Activated CD8-positive, alpha-beta memory T cell treated with anti-CD3 and anti-CD28 coated beads, Interleukin-2, amount 50 U/mL, for 24 hours (primary cell): ENCODE data around the gene TBC1D8.
"Not testable (repeated sequence)": the region's sequence is repeated elsewhere in the genome, so short reads cannot be mapped to it uniquely, and the experiment has no call there.

ENCODE experiments used
- DNase-seq: peaks from one replicate; pipeline ENCODE4 v3.0.0-alpha.2; 2020; ENCODE audit errors: extremely low read depth

Gene TBC1D8

DNA sequence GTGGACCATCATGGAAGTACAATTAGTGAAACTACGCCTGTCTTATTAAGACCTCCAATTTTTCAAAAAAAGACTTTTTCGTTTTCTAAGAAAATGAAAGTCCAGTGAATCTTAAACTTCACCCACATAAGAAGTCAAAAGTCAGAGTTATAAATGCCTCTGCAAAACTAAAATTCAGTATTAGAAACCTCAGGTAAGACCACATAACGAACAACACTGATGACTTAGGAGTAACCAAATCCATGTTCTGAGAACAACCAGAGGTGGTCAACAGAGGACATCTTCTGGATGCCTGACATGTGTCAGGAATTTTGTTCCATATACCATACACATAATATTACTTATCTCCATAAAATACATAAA lies 86.7 kb downstream of the TBC1D8 start:
- no peak for DNase-seq

- DNase-seq: no peak
These were observed 87.1 kb downstream of the TBC1D8 start for GRCh38 chr2:101064125-101064502.

DNA sequence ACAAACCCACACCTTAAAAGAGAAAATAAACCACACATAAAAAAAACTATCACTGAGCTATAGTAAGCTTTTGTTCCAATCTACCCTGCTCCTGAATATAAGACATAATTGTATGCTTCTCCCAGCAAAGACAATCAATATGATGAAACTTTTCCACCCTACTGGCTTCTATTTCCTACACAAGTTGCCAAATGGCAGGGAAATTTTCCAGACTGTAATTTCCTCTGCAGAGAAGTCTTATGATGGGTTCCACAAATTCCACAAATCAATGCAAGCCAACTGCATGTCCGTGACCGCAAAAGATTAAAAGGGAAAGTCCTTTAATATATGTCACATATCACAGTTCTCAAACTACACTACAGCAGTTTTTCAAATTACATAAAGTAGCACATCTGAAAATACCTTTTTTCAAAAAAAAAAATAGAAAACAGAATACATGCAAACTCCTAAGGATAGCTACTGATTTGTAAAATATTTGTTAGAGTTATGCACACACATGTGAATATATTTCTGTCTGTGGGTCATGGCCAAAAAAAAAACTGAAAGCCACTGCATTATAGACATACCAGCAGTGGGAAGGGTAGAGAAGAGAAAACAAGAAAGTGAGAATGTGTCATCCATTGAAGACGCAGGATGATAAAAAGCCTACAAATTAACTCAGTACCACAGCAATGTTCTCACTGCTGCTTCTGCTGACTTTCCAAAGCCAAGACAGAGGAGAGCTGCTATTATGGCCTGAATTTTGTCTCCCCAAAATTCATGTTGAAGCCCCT lies 87.6 kb downstream of the TBC1D8 start:
- DNase-seq: no peak

DNA sequence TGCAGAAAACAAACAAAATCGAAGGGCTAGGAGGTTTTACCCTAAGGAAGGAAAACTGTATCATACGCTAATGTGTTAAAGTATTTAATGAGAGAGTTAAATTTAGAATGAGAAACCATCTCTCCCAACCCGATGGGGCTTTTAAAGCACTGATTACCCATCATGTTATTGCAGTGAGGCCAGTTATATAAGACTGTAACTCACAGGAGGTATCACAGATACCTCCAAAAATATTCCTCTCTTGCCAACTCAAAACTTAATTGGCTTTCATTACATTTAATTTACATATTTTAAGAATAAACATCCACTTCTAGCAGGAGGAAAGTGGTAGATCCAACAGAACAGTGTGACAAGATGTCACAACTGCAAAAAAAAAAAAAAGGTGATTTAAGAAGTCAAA lies 92.8 kb downstream of the TBC1D8 start:
- DNase-seq: no peak

- no peak for DNase-seq
These were observed 93.9 kb downstream of the TBC1D8 start for GRCh38 chr2:101057051-101057933.

GRCh38 chr2:101053117-101053516 lies 98.1 kb downstream of the TBC1D8 start:
- DNase-seq: no peak

DNA sequence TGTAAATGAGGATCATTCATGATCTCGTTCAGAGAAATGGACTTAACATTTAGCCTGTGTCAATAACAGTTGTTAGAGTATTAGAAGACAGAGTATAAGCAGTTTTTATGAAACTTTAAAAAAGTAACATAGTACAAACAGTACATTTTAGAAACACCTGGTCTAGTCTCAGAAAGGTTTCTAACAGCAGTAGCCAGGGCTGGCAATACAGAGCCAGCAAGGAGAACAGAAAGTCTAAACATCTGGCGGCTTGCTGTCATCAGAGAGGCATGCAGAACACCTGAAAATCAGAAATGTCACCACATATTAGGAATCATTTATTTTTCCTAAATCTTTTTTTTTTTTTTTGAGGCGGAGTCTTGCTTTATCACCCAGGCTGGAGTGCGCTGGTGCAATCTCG lies 99.0 kb downstream of the TBC1D8 start:
- DNase-seq: no peak

GRCh38 chr2:101050886-101051285 lies 100.3 kb downstream of the TBC1D8 start:
- DNase-seq: not testable (repeated sequence)

DNA sequence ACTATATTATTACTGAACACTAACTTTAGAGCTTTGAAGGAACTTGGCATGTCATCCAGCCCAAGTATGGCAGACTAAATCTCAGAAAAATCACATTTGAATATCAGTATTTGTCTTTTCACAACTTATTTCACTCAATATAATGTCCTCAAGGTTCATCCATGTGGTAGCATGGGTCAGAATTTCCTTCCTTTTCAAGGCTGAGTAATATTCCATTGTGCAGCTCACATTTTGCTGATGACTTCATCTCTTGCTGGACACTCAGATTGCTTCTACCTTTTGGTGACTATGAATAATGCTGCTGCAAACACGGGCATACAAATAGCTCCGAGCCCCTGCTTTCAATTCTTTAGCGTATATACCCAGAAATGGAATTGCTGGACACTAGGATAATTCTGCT lies 102.4 kb downstream of the TBC1D8 start:
- no peak for DNase-seq

DNA sequence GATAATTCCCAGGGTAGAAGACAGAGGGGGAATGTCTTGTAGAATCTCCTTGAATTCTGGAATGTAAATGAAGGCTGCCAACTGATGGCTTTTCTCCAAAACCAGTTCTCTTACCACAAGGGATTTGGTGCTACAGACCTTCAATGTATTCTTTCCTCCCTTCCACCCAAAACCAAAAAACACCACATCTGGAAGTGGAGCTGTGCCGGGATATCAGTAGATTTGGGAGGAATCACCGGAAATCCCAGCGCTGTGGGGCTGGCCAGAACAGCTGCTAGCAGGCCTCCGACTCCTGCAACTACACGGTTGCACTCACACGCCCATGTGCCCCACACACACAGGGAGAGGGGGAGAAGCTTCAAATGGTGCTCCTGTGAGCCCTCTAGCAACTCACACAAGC lies 103.4 kb downstream of the TBC1D8 start:
- DNase-seq: no peak

DNA sequence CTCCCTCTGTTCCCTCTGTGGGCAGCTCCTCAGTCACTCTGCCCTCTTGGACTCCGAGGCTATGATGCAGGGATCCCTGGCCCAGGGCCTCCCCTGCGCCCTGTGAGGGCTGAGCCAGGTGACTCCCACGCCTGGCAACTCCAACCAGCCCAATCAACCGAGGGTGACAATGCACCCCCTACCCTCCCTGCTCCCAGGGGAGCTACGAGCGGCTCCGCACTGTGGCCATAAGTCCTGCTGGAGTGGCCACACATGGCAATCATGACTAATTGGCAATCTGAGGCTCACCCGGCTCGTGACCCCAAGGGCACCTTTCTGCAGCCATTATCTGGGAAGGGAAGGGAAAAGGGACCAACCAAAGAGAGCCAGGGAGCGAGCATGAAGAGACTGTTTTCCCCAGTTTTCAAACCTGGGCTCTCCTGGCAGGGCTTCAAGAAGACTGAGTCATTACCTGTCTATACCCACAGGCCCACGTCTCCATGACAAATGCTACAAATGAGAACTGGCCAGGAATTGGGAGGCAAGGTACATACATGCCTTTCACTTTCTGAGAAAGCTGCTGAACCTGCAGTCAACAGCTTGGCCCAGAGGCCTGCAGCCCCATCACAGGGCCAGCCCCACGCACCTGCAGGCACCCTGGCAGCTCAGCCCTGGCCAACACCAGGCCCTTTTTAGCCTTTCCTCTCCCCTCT lies 104.0 kb downstream of the TBC1D8 start:
- DNase-seq: no peak

DNA sequence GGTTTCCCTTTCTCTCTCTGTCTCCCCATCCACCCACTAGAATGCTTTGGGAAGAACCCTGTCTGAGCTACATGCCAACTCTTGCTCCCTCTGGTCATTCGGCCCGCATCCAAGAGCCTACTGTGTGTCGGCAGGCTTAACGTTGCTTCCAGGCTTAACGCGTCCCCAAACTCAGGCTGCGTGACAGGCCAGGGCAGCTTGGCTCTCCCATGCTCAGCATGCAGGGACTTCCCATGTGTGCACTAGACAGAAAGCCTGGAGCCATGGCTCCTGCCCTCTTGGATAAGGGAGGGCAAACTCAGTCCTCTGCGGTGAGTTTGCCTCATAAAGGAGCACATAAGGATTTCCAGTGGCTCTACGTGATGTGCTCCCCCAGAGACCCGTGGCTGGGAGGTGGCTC lies 105.9 kb downstream of the TBC1D8 start:
- no peak for DNase-seq

- no peak for DNase-seq
These were observed 109.8 kb downstream of the TBC1D8 start for GRCh38 chr2:101041413-101041812.

- no peak for DNase-seq
These were observed 110.4 kb downstream of the TBC1D8 start for GRCh38 chr2:101040761-101041160.

DNA sequence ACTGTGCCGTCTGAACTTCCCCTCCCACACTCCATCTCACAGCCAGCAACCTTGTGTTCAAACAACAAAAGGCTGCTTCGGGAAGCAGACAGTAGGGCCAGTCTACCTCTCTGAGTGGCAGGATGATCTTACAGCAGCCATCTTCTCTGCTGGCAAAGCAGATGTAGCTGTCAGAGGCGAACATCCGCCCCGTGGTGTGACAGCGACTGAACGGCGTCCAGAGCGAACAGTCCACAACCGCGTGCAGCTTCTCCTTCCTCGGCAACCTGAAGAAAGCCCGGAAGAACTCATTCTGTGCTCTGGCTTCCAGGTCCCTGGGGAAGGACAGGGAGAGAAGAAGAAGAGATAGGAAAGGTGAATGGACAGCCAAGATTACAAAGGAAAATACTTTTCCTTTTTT lies 111.1 kb downstream of the TBC1D8 start:
- DNase-seq: no peak

DNA sequence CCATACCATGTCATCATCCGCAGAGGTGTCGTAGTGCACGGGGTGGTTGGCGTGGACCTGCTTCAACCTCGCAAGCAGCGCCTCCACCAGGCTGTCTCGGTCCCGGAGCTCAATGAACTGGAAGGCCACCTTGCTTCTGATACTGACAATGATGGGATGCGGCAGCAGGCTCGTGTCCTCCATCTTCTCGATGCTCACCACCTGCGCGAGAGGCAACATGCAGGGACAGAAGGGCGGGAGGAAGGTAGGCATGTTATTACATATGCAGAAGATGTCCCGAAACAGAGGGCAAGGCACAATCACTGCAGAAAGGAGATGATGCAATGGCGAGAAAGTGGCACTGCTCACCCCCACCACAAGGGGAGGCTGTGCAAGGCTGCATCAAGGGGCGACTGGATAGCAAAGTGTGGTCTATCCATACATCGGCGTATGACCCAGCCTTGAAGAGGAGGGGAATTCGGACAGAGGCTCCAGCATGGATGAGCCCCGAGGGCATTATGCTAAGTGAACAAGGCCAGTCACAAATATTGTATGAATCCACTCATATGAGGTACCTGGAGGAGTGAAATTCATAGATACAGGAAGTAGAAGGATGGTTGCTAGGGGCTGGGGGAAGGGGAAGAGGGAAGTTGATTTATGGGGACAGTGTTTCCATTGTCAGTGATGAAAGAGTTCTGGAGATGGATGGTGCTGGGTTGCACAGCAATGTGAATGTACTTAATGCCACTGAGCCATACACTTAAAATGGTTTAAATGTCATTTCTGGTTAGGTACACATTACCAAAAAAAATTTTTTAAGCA lies 112.5 kb downstream of the TBC1D8 start:
- DNase-seq: no peak

DNA sequence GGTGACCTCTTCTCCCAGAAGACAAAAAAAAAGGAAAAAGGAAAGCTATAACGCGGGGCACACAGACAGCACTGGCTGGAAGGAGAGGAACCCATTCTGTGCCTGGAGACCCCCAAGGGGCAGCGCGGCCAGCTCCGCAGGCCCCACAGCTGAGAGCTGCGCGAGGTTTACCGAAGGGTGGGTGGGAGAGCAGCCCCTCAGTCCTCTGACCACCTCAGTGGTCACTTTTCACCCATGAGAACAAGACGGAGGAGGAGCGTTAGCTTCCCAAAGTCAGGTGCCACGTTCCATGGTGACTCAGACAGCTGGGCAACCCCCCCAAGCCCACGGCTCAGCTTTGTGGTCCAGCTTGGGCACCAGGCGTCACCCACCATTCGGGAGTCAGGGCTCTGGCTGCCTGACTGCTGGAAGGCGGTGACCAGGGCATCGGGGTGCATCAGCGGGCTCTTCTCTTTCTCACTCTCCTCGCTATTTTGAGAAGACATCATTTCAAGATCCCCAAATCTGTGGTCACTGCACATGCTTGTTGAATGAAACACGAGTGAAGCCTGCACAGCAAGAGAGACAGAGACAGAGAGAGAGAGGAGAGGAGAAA lies 113.9 kb downstream of the TBC1D8 start:
- DNase-seq: no peak

GRCh38 chr2:101036562-101036961 lies 114.6 kb downstream of the TBC1D8 start:
- DNase-seq: no peak

DNA sequence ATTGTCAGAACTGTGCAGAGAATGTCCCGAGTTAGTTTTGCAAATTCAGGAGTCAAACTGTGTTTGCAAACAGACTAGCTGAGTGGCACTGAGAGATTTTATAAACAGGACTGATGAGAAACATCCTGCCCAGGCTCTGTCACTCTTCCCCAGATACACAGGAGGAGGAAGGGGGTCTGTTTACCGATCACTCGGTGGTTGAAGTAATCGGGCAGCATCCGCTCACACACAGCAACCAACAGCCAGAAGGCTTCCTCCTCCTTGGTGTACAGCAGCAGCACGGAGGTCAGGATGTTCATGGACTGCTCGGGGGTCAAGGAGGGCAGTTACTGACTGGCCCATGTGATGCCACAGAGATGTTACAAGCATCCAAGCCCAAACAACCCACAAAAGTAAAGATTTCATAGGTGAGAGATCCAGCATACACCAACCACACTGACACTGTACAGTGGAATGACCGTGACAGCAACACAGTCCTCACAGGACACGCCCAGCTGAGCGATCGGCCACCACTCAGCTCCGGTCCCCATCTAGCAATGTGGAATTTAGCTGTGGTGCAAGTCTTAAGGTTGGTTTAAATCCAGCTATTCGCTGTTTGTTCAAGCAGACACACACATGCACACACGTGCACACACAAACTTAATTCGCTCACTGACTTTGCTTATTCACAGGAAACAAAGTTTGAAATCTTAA lies 119.0 kb downstream of the TBC1D8 start:
- DNase-seq: no peak

GRCh38 chr2:101030866-101031554 lies 120.2 kb downstream of the TBC1D8 start:
- DNase-seq: no peak
